Measurements from ENCODE around the gene RABAC1.

The RABAC1 gene

DNA sequence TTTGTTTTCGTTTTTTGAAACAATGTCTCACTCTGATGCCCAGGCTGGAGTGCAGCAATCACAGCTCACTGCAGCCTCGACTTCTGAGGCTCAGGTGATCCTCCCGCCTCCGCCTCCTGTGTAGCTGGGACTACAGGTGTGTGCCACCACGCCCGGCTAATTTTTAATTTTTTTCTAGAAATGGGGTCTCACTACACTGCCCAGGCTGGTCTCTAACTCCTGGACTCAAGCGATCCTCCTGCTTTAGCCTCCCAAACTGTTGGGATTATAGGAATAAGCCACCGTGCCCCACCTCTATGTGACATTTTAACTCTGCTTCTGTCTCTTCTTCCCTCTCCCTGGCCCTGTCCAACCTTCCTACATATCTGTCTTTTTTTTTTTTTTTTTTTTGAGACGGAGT is 29.8 kb upstream of the RABAC1 start:
- no peak for DNase-seq

DNA sequence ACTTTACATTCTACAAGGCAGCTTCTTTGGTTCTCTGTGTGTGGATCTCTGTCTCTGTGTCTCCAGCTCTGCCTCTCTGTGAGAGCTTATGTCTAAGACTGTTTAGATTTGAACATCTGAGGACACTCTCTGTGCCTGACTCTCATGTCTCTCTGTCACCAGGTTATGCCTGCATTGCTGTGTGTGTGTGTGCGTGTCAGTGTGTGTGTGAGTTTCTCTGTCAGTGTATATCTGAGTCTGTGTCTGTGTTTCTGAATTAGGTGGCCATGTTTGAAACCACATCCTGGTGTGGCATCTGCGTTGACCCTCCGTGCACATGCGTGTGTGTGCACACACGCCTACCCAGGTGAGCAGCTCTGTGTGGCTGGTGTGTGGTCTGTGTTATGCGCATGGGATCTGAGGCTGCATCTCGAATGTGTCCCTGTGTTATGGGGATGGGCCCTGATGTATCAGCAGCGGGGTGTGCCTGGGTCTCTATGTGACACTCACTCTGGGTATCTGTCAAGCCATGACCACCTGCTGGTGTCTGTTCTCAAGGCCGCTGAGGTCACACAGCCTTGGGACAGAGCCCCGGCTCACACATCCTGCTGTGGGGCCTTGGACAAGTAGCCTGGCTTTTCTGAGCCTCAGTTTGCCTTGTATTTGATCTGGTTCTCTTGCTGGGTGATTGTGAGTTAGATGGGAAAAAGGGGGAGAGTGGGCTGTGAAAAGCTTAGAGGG is 28.2 kb upstream of the RABAC1 start:
- no peak for DNase-seq

DNA sequence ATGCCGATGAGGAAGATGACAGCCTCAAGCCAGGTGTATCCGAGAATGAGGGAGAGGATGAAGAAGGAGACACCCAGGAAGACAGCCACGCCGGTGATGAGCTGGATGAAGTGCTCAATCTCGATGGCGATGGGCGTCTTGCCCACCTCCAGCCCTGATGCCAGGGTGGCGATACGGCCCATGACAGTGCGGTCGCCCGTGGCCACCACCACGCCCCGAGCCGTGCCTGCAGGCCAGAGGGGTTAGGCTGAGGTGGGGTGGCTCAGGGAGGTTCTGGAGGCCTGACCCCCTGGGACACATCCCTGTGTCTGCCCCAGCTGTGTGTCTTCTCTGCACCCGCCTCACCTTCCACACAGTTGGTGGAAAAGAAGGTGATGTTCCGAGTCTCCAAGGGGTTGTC is 25.8 kb upstream of the RABAC1 start:
- no peak for DNase-seq

DNA sequence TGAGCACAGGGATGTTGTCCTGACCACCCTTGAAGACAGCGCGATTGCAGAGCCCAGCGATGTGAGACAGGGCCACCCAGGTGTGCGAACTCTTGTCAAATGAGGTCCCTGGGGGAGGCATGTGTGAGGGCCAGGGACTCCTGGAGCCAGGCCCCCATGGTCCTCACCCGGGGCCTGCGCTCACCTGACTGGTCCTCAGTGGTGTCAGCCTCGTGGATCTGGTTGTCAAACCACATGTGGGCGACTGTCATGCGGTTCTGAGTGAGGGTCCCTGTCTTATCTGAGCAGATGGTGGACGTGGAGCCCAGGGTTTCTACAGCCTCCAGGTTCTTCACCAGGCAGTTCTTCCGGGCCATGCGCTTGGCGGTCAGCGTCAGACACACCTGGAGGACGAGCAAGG is 22.6 kb upstream of the RABAC1 start:
- no peak for DNase-seq

DNA sequence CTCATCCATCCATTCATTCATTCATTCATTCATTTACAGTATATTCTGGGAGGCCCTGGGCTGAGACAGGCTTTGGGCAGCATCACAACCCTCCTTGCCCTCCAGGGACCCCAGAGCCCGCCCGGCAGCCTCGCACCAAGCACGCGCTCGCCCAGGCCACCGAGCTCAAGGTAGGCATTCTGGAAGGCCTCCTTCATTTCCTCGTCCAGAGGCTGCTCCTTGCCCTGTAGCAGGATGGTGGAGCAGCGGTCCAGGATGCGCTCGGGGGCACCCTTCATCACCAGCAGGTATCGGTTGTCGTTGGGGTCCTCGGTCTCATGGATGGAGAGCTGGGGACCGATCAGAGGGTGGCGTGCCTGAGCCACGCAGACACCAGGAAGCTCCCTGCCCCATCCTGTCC is 19.3 kb upstream of the RABAC1 start:
- no peak for DNase-seq

- DNase-seq: no peak
These were observed 18.8 kb upstream of the RABAC1 start for GRCh38 chr19:41977916-41978315.

GRCh38 chr19:41974652-41975051 is 15.5 kb upstream of the RABAC1 start:
- no peak for DNase-seq

- DNase-seq: no peak
These were observed 12.2 kb upstream of the RABAC1 start for GRCh38 chr19:41971363-41971762.

- no peak for DNase-seq
These were observed 10.8 kb upstream of the RABAC1 start for GRCh38 chr19:41969772-41970458.

DNA sequence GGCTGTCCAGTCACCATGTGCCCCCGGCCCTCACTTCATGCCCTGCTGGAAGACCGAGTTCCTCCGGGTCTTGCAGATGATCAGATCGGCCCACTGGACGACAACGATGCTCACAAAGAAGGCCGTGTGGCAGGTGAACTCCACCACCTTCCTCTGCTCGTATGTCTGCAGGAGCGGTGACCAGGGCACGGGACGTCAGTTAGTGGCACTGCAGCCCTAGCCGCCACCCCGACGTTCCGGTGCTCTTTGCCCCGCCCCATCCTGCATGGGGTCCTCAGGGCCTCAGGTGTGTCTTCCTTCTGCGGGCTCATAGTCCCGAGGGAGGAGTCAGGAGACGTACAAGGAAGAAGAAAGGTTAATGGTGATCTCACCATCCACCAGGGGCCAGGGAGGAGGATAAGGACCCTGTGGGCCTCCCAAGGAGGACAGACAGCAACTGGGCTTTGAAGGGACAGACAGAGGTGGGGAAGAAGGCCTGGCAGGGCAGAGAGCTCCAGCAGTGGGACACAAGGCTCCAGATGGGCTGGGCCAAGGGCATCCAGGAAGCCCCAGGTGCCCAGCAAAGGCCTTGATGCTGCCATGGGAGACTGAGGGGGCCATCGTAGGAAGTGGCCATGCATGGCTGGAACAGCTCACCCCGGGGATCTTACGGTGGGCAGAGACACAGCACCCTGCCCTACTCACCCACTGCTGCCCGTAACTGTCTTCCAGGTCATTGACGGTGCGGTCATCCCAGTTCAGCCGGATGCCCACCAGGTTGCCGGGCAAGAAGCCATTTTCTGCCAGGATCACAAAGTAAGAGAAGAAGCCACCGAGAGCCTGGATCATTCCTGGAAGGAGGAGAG is 9.9 kb upstream of the RABAC1 start:
- no peak for DNase-seq

- no peak for DNase-seq
These were observed 8.1 kb upstream of the RABAC1 start for GRCh38 chr19:41967054-41967783.

GRCh38 chr19:41965106-41965505 is 6.0 kb upstream of the RABAC1 start:
- DNase-seq: no peak

DNA sequence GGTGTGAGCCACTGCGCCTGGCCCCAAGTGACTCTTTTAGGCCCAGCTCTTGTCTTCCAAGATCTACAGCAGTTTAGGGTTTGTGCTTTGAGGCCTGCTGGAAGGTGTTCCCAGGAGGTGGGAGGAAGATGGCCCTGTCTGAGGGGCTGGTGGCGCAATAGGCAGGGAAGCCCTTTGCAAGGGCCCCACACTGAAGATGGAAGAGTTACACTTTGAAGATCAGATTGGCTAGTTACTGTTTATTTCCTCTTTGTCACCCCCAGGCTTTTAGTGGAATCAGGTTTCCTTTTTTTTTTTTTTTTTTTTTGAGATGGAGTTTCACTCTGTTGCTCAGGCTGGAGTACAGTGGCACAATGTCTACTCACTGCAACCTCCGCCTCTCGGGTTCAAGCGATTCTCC is 1.9 kb upstream of the RABAC1 start:
- no peak for DNase-seq

GRCh38 chr19:41958367-41959055 is 610 bp downstream of the RABAC1 start:
- peak; percentile 92 for DNase-seq

- peak; percentile 42 for DNase-seq
These were observed 1.2 kb downstream of the RABAC1 start for GRCh38 chr19:41957838-41958366.

GRCh38 chr19:41957161-41957837 is 1.8 kb downstream of the RABAC1 start:
- no peak for DNase-seq

DNA sequence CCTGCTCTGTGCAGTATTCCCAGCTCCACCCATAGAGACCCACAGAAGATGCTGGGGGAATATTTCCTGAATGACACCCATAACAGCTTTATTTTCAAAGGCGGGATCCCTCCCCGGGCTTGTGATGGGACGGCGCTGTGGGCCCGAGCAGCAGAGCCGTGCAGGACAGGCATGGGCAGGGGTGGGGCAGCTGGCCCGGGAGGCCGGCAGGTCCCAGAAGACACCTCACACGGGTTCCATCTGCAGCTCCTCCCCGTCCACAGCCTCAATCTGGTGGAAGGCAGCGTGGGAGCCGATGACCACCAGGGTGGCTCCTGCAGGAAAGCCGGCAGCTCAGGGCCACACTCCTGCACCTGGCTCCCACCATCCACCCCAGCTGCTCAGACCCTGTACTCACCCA is 2.5 kb downstream of the RABAC1 start:
- DNase-seq: no peak

DNA sequence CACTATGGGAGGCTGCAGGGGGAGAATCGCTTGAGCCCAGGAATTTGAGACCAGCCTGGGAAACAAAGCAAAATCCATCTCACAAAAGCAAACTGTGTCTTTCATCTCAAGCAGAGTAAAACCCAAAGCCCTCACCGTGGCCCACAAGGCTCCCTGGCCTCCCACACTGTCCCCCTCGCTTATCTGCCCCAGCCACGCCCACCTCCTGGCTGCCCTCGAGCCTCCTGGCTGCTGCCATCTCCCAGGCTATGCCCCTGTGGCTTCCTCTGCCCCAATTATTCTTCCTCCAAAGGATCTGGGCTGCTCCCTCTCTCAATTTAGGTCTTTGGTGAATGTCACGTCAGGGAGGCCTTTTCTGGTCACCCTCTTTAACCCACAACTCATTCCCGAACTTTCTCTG is 3.6 kb downstream of the RABAC1 start:
- no peak for DNase-seq

- peak; percentile 91 for DNase-seq
These were observed 7.4 kb downstream of the RABAC1 start for GRCh38 chr19:41951686-41952172.

DNA sequence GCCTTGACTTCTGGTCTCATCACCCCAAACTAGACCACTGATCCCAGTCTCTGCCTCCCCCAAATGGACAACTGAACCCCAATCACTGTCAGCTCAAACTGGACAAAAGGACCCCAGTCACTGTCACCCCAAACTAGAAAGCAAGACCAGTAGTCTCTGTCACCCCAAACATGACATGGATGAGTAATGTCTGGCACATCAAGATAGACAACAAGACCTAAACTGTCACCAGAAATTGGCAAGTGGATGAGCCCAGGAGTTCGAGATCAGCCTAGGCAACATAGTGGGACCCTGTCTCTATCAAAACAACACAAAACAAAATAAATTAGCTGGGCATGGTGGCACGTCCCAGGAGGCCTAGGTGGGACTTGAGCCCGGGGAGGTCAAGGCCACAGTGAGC is 12.0 kb downstream of the RABAC1 start:
- no peak for DNase-seq

GRCh38 chr19:41945135-41945766 is 13.9 kb downstream of the RABAC1 start:
- peak; percentile 91 for DNase-seq
